Trophoblast cell (in vitro differentiated cells and primary cell): Measurements from ENCODE around the gene CCIN.

Source experiments
- DNase-seq, 2 donors: peaks; one replicate each; pipeline ENCODE4 v3.0.0-alpha.2; 2016
- H2AFZ ChIP-seq: 2 replicates; pipeline ENCODE4 v1.6.1; 2013; ENCODE audit warnings: low read length, moderate library complexity, mild to moderate bottlenecking; ENCODE audit not compliant: insufficient read depth, poor library complexity
- H2AK5ac ChIP-seq: 2 replicates; pipeline ENCODE4 v1.6.1; 2013; ENCODE audit warnings: mild to moderate bottlenecking, low read length
- H2BK120ac ChIP-seq: 2 replicates; pipeline ENCODE4 v1.6.1; 2013; ENCODE audit warnings: low read length, mild to moderate bottlenecking, moderate library complexity; ENCODE audit not compliant: insufficient read depth, poor library complexity
- H2BK12ac ChIP-seq: 2 replicates; pipeline ENCODE4 v1.6.1; 2013; ENCODE audit warnings: mild to moderate bottlenecking, low read length, moderate library complexity
- H2BK5ac ChIP-seq: 2 replicates; pipeline ENCODE4 v1.6.1; 2013; ENCODE audit warnings: low read length, low read depth, moderate library complexity, mild to moderate bottlenecking; ENCODE audit not compliant: poor library complexity
- H3K14ac ChIP-seq: 2 replicates; pipeline ENCODE4 v1.6.1; 2013; ENCODE audit warnings: mild to moderate bottlenecking, low read length
- H3K18ac ChIP-seq: 2 replicates; pipeline ENCODE4 v1.6.1; 2013; ENCODE audit warnings: mild to moderate bottlenecking, low read length
- H3K23ac ChIP-seq: 2 replicates; pipeline ENCODE4 v1.6.1; 2013; ENCODE audit warnings: low read length
- H3K27ac ChIP-seq: 2 replicates; pipeline ENCODE4 v1.5.1; 2013; ENCODE audit warnings: low read depth, mild to moderate bottlenecking, inconsistent platforms, low read length, moderate library complexity
- H3K27me3 ChIP-seq: 2 replicates; pipeline ENCODE4 v1.6.1; 2013; ENCODE audit warnings: inconsistent platforms, mild to moderate bottlenecking, low read length, moderate library complexity; ENCODE audit not compliant: insufficient read depth
- H3K36me3 ChIP-seq, 2 experiments: 1 replicate in 1 of 2; 2 replicates in 1 of 2; pipeline ENCODE4 v1.6.1; 2013; ENCODE audit warnings: low read length in 2 of 2, mild to moderate bottlenecking in 2 of 2, moderate library complexity in 1 of 2; ENCODE audit not compliant: insufficient read depth in 2 of 2, control insufficient read depth in 1 of 2
- H3K4ac ChIP-seq: 2 replicates; pipeline ENCODE4 v1.6.1; 2013; ENCODE audit warnings: low read depth, mild to moderate bottlenecking, low read length, moderate library complexity
- H3K4me1 ChIP-seq, 2 experiments: 1 replicate in 1 of 2; 2 replicates in 1 of 2; pipeline ENCODE4 v1.6.1; 2013; ENCODE audit warnings: low read length in 2 of 2, mild to moderate bottlenecking in 2 of 2, moderate library complexity in 1 of 2; ENCODE audit not compliant: insufficient read depth in 2 of 2, control insufficient read depth in 1 of 2
- H3K4me2 ChIP-seq: 2 replicates; pipeline ENCODE4 v1.6.1; 2013; ENCODE audit warnings: inconsistent platforms, mild to moderate bottlenecking, low read length, moderate library complexity
- H3K4me3 ChIP-seq: 2 replicates; pipeline ENCODE4 v1.5.1; 2013; ENCODE audit warnings: mild to moderate bottlenecking, low read depth, low read length, inconsistent platforms
- H3K79me1 ChIP-seq: one replicate; pipeline ENCODE4 v1.6.1; 2013; ENCODE audit warnings: low read length
- H3K79me2 ChIP-seq: 2 replicates; pipeline ENCODE4 v1.6.1; 2013; ENCODE audit warnings: low read length, mild to moderate bottlenecking; ENCODE audit not compliant: control insufficient read depth, insufficient read depth, poor library complexity
- H3K9ac ChIP-seq: 2 replicates; pipeline ENCODE4 v1.6.1; 2013; ENCODE audit warnings: mild to moderate bottlenecking, low read length
- H3K9me3 ChIP-seq: 2 replicates; pipeline ENCODE4 v1.6.1; 2013; ENCODE audit warnings: low read depth, mild to moderate bottlenecking, control low read depth, inconsistent platforms, low read length; ENCODE audit not compliant: insufficient read depth
- H4K12ac ChIP-seq: 2 replicates; pipeline ENCODE4 v1.6.1; 2013; ENCODE audit warnings: low read depth, mild to moderate bottlenecking, low read length, moderate library complexity
- H4K8ac ChIP-seq: 2 replicates; pipeline ENCODE4 v1.6.1; 2013; ENCODE audit warnings: low read depth, mild to moderate bottlenecking, low read length, moderate library complexity
- H4K91ac ChIP-seq: one replicate; pipeline ENCODE4 v1.6.1; 2013; ENCODE audit warnings: low read depth, mild to moderate bottlenecking, low read length, moderate library complexity
- whole genome bisulfite sequencing: extraction: QIAGEN DNeasy Blood & Tissue Kit; methylation state at CpG from one replicate; pipeline ENCODE4 v1.1.7; 2013; ENCODE audit warnings: missing lambda C conversion rate; ENCODE audit not compliant: insufficient read length, insufficient coverage; ENCODE audit errors: extremely low coverage; 5-methylcytosine and 5-hydroxymethylcytosine counted together

CCIN gene

DNA sequence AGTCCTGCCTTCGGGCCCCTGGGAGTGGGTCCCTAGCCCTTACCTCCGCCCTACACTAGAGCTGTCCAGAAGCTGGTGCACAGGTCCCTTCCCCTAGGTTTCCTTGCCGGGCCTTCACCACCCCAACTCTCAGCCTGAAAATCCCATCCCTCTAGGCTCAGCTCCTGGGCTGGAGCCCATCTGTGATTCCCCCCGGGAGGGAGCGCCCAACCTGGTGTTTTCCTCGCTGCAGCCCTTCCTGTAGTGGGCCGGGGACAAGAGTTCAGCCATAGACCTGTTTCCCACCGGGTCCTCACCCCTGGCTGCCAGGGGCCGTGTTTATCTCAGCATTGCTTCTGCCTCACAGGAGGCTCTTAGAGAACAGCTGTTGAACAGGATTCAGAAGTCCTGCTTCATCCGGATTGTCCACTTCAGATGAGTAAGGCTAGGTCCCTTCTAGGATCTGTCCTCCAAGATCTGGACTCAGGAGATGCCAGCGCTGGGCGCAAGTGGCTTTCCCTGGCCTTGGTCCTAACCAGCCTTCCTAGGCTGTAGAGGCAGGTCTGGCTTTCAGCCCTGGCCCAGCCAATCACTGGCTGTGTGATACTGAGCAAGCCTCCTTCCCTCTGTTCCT is 31.7 kb upstream of the CCIN start:
- Histone ChIP-seq H3K27me3 (peaks cover 6% of the 10 kb centered on the region), H2AK5ac (no peak overlapping the region), H3K18ac (peak overlapping the region; percentile 59), H3K23ac (no peak overlapping the region), H3K9ac (peak overlapping the region; percentile 83), H3K4me3 (peak overlapping the region; percentile 72), H3K27ac (no peak overlapping the region), H4K12ac (no peak overlapping the region), H2AFZ (peak overlapping the region; percentile 20), H3K4ac (no peak overlapping the region), H3K14ac (peak overlapping the region; percentile 62), H3K4me1 (peaks cover 15 to 18% of the 10 kb centered on the region in 2 experiments), H3K79me2 (peaks cover 9% of the 10 kb centered on the region), H2BK12ac (no peak overlapping the region), H3K79me1 (peaks cover 14% of the 10 kb centered on the region), H2BK5ac (no peak overlapping the region), H3K36me3 (peaks cover 0 to 2% of the 10 kb centered on the region in 2 experiments), H3K4me2 (peak overlapping the region; percentile 99), H4K8ac (peak overlapping the region; percentile 55), H4K91ac (no peak overlapping the region), H3K9me3 (peaks cover 8% of the 10 kb centered on the region), H2BK120ac (no peak overlapping the region)
- DNase-seq = peak in 1 of 2 donors; percentile 3
- no CpG with 5 or more reads among the region's 12 CpGs for WGBS

DNA sequence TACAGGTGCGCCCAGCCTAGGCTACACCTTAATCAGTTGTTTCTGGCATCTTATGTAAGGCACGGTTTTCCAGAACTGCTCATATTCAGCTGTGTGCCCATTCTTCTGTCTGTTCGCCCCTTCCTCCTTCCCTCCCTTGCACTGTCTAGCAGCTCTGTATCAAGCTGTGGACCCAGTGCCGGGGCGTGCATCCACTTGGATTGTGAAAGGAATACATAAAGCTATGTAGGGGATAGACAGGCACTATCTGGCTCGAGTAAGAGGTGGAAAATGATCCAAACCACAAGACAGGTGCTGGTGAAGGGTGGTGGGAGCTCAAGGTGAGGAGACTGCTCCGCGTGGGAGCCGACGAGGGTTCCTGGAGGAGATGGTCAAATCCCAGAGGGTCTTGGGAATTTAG is 30.7 kb upstream of the CCIN start:
- no CpG with 5 or more reads among the region's 10 CpGs for whole genome bisulfite sequencing
- Histone ChIP-seq H3K36me3 (peaks cover 0 to 6% of the 10 kb centered on the region in 2 experiments), H3K4me2 (no peak overlapping the region), H2BK120ac (no peak overlapping the region), H3K27me3 (peaks cover 6% of the 10 kb centered on the region), H2BK5ac (no peak overlapping the region), H3K23ac (no peak overlapping the region), H4K8ac (no peak overlapping the region), H3K4me1 (peaks cover 15 to 18% of the 10 kb centered on the region in 2 experiments), H4K12ac (no peak overlapping the region), H3K18ac (no peak overlapping the region), H3K14ac (no peak overlapping the region), H3K9ac (no peak overlapping the region), H3K9me3 (peaks cover 8% of the 10 kb centered on the region), H2BK12ac (no peak overlapping the region), H2AK5ac (no peak overlapping the region), H3K4ac (no peak overlapping the region), H2AFZ (no peak overlapping the region), H3K79me1 (peaks cover 14% of the 10 kb centered on the region), H3K27ac (no peak overlapping the region), H4K91ac (no peak overlapping the region), H3K4me3 (no peak overlapping the region), H3K79me2 (peaks cover 9% of the 10 kb centered on the region)
- DNase-seq = no peak

DNA sequence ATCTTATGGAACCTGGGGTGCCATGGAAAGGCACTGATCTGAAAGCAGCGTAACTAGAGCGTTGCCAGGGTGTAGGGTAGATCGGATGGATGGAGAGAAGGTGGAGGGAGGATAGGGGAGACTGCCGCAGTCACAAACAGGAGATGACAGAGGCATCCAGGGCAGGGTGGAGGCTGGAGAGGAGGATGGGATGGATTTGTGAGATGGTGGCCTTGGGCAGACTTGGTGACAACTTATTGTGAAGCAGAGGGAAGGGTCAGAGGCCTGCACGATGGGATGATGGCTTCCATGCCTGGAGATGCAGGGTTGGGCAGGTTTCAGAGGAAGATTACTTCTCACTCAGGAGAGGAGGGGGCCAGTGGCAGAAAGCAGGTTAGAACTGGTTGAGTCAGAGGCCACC is 30.3 kb upstream of the CCIN start:
- no peak overlapping the region for H2AFZ ChIP-seq
- DNase-seq = no peak
- H3K4me1 ChIP-seq = peaks cover 15 to 18% of the 10 kb centered on the region in 2 experiments
- H4K8ac ChIP-seq = no peak overlapping the region
- no peak overlapping the region for H2BK120ac ChIP-seq
- H3K4me2 ChIP-seq = no peak overlapping the region
- H2BK12ac ChIP-seq = no peak overlapping the region
- H3K18ac ChIP-seq = no peak overlapping the region
- H4K91ac ChIP-seq = no peak overlapping the region
- peaks cover 6% of the 10 kb centered on the region for H3K27me3 ChIP-seq
- H3K4me3 ChIP-seq = no peak overlapping the region
- no peak overlapping the region for H3K27ac ChIP-seq
- H3K9me3 ChIP-seq = peaks cover 8% of the 10 kb centered on the region
- H3K79me2 ChIP-seq = peaks cover 9% of the 10 kb centered on the region
- no peak overlapping the region for H3K23ac ChIP-seq
- H4K12ac ChIP-seq = no peak overlapping the region
- H3K79me1 ChIP-seq = peaks cover 14% of the 10 kb centered on the region
- WGBS = no CpG with 5 or more reads among the region's 5 CpGs
- no peak overlapping the region for H3K4ac ChIP-seq
- H2AK5ac ChIP-seq = no peak overlapping the region
- no peak overlapping the region for H3K14ac ChIP-seq
- no peak overlapping the region for H3K9ac ChIP-seq
- H2BK5ac ChIP-seq = no peak overlapping the region
- H3K36me3 ChIP-seq = peaks cover 0 to 10% of the 10 kb centered on the region in 2 experiments

DNA sequence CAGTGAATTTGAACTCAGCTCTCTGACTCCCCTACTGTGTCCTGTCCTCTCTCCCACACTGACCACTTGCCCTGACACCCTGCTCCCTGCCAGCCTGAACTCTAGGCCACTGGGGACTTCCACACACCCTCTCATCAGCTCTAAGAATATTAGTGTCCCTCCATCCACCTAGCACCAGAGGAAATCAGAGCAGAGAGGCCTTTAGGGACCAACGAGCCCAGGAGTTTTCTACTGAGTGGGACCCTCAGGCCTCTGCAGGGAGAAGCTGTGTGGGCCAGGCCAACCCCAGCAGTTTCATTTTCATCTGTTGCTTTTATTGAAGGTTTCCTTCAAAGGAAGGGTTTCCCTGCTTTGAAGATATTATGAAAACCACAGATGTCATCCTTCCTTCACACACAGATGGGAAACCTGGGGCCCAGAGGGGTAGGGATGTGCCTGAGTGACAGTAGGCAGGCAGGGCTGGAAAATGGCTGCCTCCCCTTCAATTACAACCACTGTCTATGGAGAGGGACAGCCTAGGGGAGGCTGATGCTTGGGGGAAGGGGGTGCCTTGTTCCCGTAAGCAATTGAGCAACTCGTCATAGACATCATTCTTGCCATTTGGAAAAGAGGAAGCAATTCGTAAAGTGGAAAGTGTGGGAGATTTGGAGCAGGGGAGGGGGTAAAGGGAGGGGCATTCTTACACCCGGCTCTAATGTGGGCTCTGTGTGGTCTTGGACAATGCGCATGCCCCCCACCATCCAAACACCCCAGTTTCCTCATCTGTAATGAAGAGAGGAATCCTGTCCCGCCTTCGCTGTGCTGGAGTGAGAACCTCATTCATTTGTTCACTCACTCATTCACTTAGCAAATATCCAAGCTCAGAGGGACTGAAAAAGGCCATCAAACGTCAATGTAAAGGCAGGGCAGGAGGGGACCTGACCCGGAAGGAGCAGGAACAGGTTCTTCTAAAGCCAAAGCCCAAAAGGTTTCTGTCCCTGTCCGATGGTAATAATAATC is 28.8 kb upstream of the CCIN start:
- H3K4me3 ChIP-seq = no peak overlapping the region

More for the DNA sequence above, 28.8 kb upstream of the CCIN start:
- H2AK5ac ChIP-seq = no peak overlapping the region
- no CpG with 5 or more reads among the region's 11 CpGs for WGBS
- H3K14ac ChIP-seq = no peak overlapping the region
- no peak overlapping the region for H2AFZ ChIP-seq
- H4K12ac ChIP-seq = no peak overlapping the region
- no peak overlapping the region for H2BK5ac ChIP-seq
- H3K36me3 ChIP-seq = peaks cover 0 to 20% of the 10 kb centered on the region in 2 experiments
- no peak overlapping the region for H4K91ac ChIP-seq
- H3K9me3 ChIP-seq = peaks cover 9% of the 10 kb centered on the region
- H3K18ac ChIP-seq = no peak overlapping the region
- H3K4me2 ChIP-seq = no peak overlapping the region
- peaks cover 6% of the 10 kb centered on the region for H3K27me3 ChIP-seq
- peak in 1 of 2 donors; percentile 17 for DNase-seq
- H3K79me2 ChIP-seq = peaks cover 9% of the 10 kb centered on the region
- no peak overlapping the region for H4K8ac ChIP-seq
- H2BK120ac ChIP-seq = no peak overlapping the region
- peaks cover 14% of the 10 kb centered on the region for H3K79me1 ChIP-seq
- no peak overlapping the region for H3K27ac ChIP-seq
- H2BK12ac ChIP-seq = no peak overlapping the region
- H3K9ac ChIP-seq = no peak overlapping the region
- H3K23ac ChIP-seq = peak overlapping the region; percentile 58
- no peak overlapping the region for H3K4ac ChIP-seq
- peaks cover 15 to 18% of the 10 kb centered on the region in 2 experiments for H3K4me1 ChIP-seq
